Thymus (tissue), 11 donors: ENCODE results near the gene CABP7. TPM values are rescaled to one million over a fixed set of nuclear protein-coding genes. Genes with fewer than 3 reads are reported as not detected.
A peak's percentile ranks its signal among the peaks of the same experiment; 100 is the strongest.

Source experiments
- DNase-seq, 9 donors: peaks; one replicate each; pipeline ENCODE4 v3.0.0-alpha.2; 2013; ENCODE audit warnings: low spot score in 9 of 9, low read depth in 6 of 9, missing footprints in 1 of 9
- H3K27ac ChIP-seq, 2 donors: one replicate each; pipeline ENCODE4 v1.5.1; 2013; ENCODE audit warnings: control low read depth in 1 of 2, low read depth in 1 of 2, low read length in 1 of 2, mild to moderate bottlenecking in 1 of 2, moderate library complexity in 1 of 2
- H3K27me3 ChIP-seq, 2 donors: one replicate each; pipeline ENCODE4 v1.5.1; 2013; ENCODE audit warnings: low read length in 1 of 2; ENCODE audit not compliant: control insufficient read depth in 2 of 2, insufficient read depth in 1 of 2
- H3K36me3 ChIP-seq, 2 donors: one replicate each; pipeline ENCODE4 v1.5.1; 2013; ENCODE audit warnings: low read length in 1 of 2, mild to moderate bottlenecking in 1 of 2, moderate library complexity in 1 of 2; ENCODE audit not compliant: control insufficient read depth in 2 of 2, insufficient read depth in 2 of 2
- H3K4me1 ChIP-seq, 2 donors: one replicate each; pipeline ENCODE4 v1.5.1; 2013; ENCODE audit warnings: low read length in 2 of 2; ENCODE audit not compliant: control insufficient read depth in 2 of 2, insufficient read depth in 2 of 2
- H3K4me3 ChIP-seq, 2 donors: one replicate each; pipeline ENCODE4 v1.5.1; 2013; ENCODE audit warnings: low read length in 2 of 2, control low read depth in 1 of 2, mild to moderate bottlenecking in 1 of 2
- H3K9me3 ChIP-seq, 2 donors: one replicate each; pipeline ENCODE4 v1.5.1; 2013; ENCODE audit warnings: low read length in 1 of 2, mild to moderate bottlenecking in 1 of 2; ENCODE audit not compliant: control insufficient read depth in 2 of 2, insufficient read depth in 1 of 2
- WGBS: extraction: QIAGEN DNeasy Blood & Tissue Kit; methylation state at CpG from one replicate; pipeline ENCODE4 v1.1.7; 2013; 5-methylcytosine and 5-hydroxymethylcytosine counted together
- polyA plus RNA-seq: library from polyadenylated mRNA; stranded (reverse); fragments of 200-250 nt; gene quantifications from one replicate; pipeline ENCODE4 v1.2.3, GENCODE V29; 2013
- total RNA-seq: library from RNA; stranded (reverse); fragments of 120-200 nt; gene quantifications from one replicate; pipeline ENCODE4 v1.2.4, GENCODE V29; 2013
- donor health status: healthy.

The CABP7 gene
- total and polyA plus RNA-seq, 2 donors, result 0.14 to 0.52 TPM

DNA sequence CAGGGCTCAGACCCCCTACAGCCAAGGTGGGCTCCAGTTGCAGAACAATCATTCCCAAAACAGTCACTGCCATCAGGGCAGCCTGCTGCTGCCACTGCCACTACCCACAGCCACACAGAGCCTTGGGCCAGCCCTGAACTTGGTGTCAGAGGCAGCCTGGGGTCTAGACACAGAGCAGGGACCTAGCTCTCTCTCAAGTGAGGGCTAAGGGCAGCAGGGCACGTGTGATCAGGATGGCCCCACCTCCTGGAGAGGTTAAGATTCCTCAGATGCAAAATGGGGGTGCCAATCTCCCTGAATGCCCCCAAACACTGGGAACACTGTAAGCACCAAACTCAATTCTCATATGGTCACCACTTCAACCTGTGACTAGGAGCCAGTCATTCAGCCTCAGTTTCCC, 15.6 kb downstream of the CABP7 start:
- 90% methylated on average over 1 of the region's 1 CpG for WGBS
- Histone ChIP-seq H3K9me3 (no peaks in the 10 kb centered on the region), H3K27ac (no peak overlapping the region), H3K4me1 (peaks cover 0 to 2% of the 10 kb centered on the region in 2 donors), H3K27me3 (no peaks in the 10 kb centered on the region), H3K36me3 (peaks cover 16 to 52% of the 10 kb centered on the region in 2 donors), H3K4me3 (no peak overlapping the region)
- no peak for DNase-seq

DNA sequence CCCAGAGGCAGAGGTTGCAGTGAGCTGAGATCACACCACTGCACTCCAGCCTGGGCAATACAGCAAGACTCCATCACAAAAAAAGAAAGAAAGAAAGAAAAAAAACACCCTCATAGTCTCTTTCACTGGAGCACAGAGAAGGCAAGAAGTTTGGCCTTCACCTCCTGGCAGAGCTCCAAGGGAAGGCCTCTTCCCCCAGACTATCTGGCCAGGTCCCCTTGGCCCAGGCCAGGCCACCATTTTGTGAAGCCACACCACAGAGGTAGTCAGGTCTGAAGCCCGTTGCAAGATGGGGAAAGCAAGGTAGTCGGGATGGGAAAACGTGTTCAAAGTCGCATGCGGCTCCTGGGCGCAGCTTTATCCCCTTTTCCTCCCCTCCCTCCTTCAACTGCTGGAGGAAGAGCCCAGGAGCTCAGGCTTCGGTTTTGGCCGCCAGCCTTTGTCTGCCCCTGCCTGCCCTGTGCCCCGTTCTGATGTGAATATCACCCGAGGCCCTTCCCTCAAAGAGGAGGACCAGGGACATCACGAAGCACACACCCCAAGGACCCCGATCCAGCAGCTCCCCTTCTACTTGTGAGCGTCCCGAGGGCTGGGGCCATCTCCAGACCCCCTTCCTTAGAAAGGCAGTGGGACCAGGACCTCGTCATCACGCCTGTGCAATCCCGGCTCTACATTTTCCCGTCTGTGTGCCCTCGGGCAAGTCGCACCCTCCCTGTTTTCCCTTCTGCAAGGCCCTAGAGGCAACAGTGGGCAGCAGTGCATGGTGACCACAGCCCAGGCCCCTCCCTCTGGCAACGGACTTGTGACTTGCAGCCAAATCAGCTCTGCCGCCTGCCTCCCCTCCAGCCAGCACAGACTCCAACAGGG, 17.7 kb downstream of the CABP7 start:
- 96% methylated on average over 22 of the region's 22 CpGs for WGBS

DNA sequence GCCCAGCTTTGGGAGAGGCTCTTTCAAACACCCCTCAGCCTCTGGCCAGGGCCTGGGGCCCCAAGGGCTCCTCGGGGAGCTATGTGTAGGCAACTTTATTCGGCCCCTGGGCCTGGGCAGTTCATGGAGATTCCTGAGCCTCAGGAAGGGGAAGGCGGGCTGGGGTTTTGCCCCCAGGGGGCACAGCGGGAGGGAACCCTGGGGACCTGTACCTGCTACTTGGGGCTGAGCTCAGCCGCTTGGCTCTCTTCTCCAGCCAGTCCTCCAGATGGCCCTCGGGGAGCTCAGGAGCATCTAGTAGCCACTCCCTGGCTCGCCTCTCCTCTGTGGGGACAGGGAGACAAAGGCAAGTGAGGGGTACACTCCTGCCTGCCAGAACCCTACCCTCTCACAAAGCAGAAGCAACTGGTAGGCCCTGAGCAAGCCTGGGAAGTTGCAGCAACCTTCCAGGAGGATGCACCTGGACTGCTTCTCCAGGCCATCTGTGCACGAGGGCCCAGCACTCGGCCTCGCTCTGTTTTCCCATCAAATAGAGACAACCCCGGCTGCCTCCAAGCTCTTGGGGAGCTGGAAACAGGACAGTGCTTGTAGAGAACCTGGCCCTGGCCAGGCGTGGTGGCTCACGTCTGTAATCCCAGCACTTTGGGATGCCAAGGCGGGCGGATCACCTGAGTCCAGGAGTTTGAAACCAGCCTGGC, 18.5 kb downstream of the CABP7 start:
- H3K9me3 ChIP-seq, result no peaks in the 10 kb centered on the region
- H3K4me1 ChIP-seq, result peaks cover 9 to 22% of the 10 kb centered on the region in 2 donors
- DNase-seq, result no peak
- H3K36me3 ChIP-seq, result peaks cover 24 to 49% of the 10 kb centered on the region in 2 donors
- H3K4me3 ChIP-seq, result no peak overlapping the region
- H3K27ac ChIP-seq, result no peak overlapping the region
- WGBS, result 97% methylated on average over 15 of the region's 15 CpGs
- no peaks in the 10 kb centered on the region for H3K27me3 ChIP-seq

More for the DNA sequence above, 17.7 kb downstream of the CABP7 start:
- no peaks in the 10 kb centered on the region for H3K9me3 ChIP-seq
- H3K4me1 ChIP-seq, result peaks cover 7 to 15% of the 10 kb centered on the region in 2 donors
- peaks cover 24 to 54% of the 10 kb centered on the region in 2 donors for H3K36me3 ChIP-seq
- no peak overlapping the region for H3K4me3 ChIP-seq
- H3K27ac ChIP-seq, result no peak overlapping the region
- H3K27me3 ChIP-seq, result no peaks in the 10 kb centered on the region
- DNase-seq, result no peak

DNA sequence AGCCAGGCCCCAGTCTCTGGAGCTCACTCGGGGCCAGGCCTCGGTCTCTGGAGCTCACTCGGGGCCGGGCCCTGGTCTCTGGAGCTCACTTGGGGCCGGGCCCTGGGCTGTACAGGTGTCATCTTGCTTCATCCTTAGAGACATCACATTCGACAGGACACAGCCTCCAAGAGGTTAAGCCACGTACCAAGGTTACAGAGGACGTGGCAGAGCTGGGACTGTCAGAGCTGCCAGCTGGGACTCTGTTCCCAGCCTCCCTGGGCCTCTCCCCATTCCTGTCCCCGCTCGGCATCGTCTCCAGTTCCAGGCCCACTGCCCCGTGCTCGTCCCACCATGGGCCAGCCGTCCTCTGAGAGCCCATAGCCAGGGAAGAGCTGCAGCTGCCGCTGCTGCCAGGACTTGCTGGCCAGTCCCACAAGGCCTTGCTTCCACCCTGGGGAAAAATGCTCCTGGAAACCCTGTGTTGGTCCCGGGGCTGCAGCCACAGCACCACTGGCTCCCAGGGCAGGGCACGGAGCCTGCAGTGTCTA, 19.6 kb downstream of the CABP7 start:
- H3K4me1 ChIP-seq, result peaks cover 9 to 20% of the 10 kb centered on the region in 2 donors
- H3K4me3 ChIP-seq, result no peak overlapping the region
- H3K36me3 ChIP-seq, result peaks cover 24 to 45% of the 10 kb centered on the region in 2 donors
- no peaks in the 10 kb centered on the region for H3K9me3 ChIP-seq
- H3K27me3 ChIP-seq, result no peaks in the 10 kb centered on the region
- DNase-seq, result no peak
- H3K27ac ChIP-seq, result no peak overlapping the region
- WGBS, result 96% methylated on average over 17 of the region's 17 CpGs

DNA sequence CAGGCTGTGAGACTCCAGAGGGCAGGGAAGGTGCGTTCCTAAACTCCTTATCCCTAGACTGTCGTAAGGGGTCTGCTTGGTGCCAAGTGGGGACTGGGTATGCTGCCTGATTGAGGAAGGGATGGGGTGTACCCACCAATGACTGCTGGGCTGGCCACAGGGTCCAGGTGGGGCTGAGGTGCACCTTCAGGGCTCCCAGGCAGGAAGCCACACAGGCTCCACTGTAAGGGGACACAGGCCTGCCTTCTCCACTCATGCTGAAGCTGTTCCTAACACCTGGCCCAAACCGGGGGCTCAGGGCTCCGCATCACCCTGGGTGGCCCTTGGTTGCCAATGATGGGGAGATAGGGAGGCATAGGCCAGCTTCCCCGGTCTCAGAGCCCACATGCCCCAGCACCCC, 20.4 kb downstream of the CABP7 start:
- DNase-seq, result no peak
- no peak overlapping the region for H3K27ac ChIP-seq
- H3K4me3 ChIP-seq, result no peak overlapping the region
- no peaks in the 10 kb centered on the region for H3K9me3 ChIP-seq
- H3K27me3 ChIP-seq, result no peaks in the 10 kb centered on the region
- H3K36me3 ChIP-seq, result peaks cover 24 to 40% of the 10 kb centered on the region in 2 donors
- WGBS, result over 99% methylated on average over 5 of the region's 5 CpGs
- peaks cover 9 to 20% of the 10 kb centered on the region in 2 donors for H3K4me1 ChIP-seq

DNA sequence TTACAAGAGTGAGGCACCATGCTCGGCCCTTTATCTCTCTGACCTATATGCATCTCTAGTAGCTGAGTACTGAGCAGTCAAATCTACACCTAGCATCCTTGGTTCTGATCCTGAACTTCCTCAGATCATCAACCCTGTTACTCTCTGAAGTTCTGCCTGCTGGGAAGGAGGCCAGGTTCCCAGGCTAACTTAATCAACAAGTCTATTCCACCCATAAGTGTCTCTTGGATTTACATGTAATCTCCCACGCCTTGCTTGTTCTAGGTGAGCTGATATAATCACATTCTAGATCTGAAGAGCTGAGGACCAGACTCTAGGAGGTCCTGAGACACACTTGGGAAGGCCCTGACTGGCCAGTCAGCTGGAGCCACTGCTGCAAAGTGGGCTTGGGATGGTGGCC, 22.1 kb downstream of the CABP7 start:
- Histone ChIP-seq H3K27ac (peak overlapping the region in 1 of 2 donors; percentile 78), H3K36me3 (peaks cover 27 to 45% of the 10 kb centered on the region in 2 donors), H3K9me3 (no peaks in the 10 kb centered on the region), H3K27me3 (no peaks in the 10 kb centered on the region), H3K4me1 (peaks cover 9 to 22% of the 10 kb centered on the region in 2 donors), H3K4me3 (no peak overlapping the region)
- DNase-seq, result no peak
- 98% methylated on average over 2 of the region's 2 CpGs for WGBS

DNA sequence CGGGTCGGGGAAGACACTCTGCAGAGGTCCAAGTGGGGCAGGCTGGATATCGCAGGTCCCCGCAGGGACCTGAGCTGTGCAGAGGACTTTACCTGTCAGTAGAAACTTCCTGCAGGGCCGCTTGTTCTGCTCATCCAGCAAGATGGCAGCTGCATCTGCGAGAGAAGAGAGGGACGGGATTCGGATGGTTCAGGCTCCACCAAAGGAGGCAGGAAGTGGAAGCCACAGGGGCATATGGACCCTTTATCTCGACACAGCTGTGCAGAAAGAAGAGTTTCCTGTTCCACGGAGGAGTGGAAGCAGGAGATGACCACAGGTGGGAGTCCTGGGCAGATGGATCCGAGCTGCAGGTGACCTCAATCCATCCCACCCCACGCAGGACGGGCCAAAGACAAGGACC, 22.5 kb downstream of the CABP7 start:
- Histone ChIP-seq H3K9me3 (no peaks in the 10 kb centered on the region), H3K27ac (peak overlapping the region; percentile 61 to 78), H3K4me1 (peaks cover 9 to 22% of the 10 kb centered on the region in 2 donors), H3K4me3 (no peak overlapping the region), H3K36me3 (peaks cover 27 to 47% of the 10 kb centered on the region in 2 donors), H3K27me3 (no peaks in the 10 kb centered on the region)
- 25% methylated on average over 13 of the region's 13 CpGs for WGBS
- DNase-seq, result peak in 7 of 9 donors; percentile 16 to 74 (median 34)

DNA sequence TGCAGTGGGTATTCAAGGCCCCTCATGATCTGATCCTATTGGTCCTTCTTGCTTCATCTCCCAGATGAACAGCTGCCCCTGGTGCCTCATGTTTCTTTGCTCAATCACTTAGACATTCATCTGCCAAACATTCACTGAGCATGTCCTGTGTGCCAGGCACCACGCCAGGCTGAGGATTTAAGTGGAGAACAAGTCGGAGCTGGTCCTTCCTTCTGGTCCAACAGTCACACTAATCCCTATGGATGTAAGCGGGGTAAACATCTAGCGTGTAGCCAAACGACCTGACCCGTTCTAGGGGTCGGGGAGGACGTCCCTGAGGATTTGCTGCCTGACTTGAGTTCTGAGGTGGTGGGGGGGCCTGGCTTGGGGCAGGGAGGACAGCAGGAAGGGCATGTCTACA, 25.1 kb downstream of the CABP7 start:
- Histone ChIP-seq H3K4me1 (peaks cover 9 to 22% of the 10 kb centered on the region in 2 donors), H3K36me3 (peaks cover 22 to 40% of the 10 kb centered on the region in 2 donors), H3K27ac (no peak overlapping the region), H3K4me3 (no peak overlapping the region), H3K27me3 (no peaks in the 10 kb centered on the region), H3K9me3 (no peaks in the 10 kb centered on the region)
- 96% methylated on average over 8 of the region's 8 CpGs for WGBS
- DNase-seq, result peak in 1 of 9 donors; percentile 16

DNA sequence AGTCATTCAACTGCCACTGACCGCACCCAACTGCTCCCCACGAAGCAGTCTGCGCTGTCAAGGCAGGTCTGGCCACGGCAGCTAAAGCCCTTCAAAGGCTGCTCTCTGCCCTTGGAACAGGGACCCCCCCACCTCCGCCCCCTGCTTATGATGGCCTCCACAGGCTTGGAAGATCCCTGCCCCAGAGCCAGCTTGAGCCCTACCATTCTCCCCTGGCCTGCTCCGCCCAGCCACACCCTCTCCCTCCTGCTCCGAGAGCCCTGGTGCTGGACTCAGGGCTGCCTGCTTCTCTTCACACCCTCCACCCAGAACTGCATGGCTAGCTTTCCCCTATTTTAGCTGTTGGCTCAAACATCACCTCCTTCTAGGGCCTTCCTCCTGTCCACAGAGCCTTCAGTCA, 28.0 kb downstream of the CABP7 start:
- no peaks in the 10 kb centered on the region for H3K27me3 ChIP-seq
- no peak overlapping the region for H3K4me3 ChIP-seq
- H3K36me3 ChIP-seq, result peaks cover 10 to 27% of the 10 kb centered on the region in 2 donors
- H3K4me1 ChIP-seq, result peaks cover 0 to 14% of the 10 kb centered on the region in 2 donors
- 96% methylated on average over 7 of the region's 7 CpGs for whole genome bisulfite sequencing
- H3K27ac ChIP-seq, result no peak overlapping the region
- H3K9me3 ChIP-seq, result no peaks in the 10 kb centered on the region
- DNase-seq, result no peak
